ENCODE data around the gene RYR3. TPM values are rescaled to one million over a fixed set of nuclear protein-coding genes. Genes with fewer than 3 reads are reported as not detected.

RYR3 gene
- total and polyA plus RNA-seq, 2 of the 13 experiments (the other 11 are each of a cell fraction or from before 2014, with no cell fraction given), result not detected

DNA sequence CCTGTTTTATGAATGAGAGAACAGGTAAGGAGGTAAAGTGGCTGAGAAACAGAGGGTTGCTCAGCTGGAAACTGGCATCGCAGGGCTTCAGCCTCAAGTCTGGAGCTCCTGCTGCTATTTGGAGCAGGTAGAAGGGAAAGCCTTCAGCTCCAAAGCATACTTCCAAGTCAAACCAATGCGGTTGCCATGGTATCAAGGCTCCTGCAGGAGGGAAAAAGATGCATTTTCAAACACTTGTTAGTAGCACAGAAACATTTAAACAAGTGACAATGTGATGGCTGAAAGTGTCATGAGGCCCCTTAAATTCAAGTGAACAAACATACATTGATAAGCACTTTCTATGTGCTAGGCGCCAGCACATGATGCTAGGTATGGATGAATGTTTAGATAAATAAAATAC is 60.4 kb downstream of the RYR3 start (continued):
- TF ChIP-seq, protein P1, sequence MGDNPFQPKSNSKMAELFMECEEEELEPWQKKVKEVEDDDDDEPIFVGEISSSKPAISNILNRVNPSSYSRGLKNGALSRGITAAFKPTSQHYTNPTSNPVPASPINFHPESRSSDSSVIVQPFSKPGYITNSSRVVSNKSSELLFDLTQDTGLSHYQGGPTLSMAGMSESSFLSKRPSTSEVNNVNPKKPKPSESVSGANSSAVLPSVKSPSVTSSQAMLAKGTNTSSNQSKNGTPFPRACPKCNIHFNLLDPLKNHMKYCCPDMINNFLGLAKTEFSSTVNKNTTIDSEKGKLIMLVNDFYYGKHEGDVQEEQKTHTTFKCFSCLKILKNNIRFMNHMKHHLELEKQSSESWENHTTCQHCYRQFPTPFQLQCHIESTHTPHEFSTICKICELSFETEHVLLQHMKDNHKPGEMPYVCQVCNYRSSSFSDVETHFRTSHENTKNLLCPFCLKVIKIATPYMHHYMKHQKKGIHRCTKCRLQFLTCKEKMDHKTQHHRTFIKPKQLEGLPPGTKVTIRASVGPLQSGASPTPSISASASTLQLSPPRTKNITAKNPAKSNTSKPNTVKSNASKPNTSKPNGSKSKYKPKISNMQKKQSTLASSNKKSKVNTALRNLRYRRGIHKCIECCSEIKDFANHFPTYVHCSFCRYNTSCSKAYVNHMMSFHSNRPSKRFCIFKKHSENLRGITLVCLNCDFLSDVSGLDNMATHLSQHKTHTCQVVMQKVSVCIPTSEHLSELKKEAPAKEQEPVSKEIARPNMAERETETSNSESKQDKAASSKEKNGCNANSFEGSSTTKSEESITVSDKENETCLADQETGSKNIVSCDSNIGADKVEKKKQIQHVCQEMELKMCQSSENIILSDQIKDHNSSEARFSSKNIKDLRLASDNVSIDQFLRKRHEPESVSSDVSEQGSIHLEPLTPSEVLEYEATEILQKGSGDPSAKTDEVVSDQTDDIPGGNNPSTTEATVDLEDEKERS (CRISPR knock-in tag; IDR thresholded peaks at IDR 0.05), result no peak
- TF ChIP-seq MAFG (CRISPR knock-in tag; IDR thresholded peaks at IDR 0.05) (no peak), ZNF883 (CRISPR knock-in tag; IDR thresholded peaks at IDR 0.05; ENCODE audit: not compliant biosample characterization) (no peak), JUND (CRISPR knock-in tag; IDR thresholded peaks at IDR 0.05) (no peak), TP53 (CRISPR knock-in tag; conservative IDR thresholded peaks at IDR 0.05) (no peak), ERF (CRISPR knock-in tag; IDR thresholded peaks at IDR 0.05) (no peak), POLR2A (IDR thresholded peaks at IDR 0.05; ENCODE audit: insufficient read depth in 1 of 2, low read depth in 2 of 2, low read length in 2 of 2) (no peak), SMAD9 (CRISPR knock-in tag; IDR thresholded peaks at IDR 0.05) (no peak)
- TF ChIP-seq, protein P2, sequence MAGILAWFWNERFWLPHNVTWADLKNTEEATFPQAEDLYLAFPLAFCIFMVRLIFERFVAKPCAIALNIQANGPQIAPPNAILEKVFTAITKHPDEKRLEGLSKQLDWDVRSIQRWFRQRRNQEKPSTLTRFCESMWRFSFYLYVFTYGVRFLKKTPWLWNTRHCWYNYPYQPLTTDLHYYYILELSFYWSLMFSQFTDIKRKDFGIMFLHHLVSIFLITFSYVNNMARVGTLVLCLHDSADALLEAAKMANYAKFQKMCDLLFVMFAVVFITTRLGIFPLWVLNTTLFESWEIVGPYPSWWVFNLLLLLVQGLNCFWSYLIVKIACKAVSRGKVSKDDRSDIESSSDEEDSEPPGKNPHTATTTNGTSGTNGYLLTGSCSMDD (CRISPR knock-in tag; IDR thresholded peaks at IDR 0.05), result no peak
- TF ChIP-seq, protein P3, sequence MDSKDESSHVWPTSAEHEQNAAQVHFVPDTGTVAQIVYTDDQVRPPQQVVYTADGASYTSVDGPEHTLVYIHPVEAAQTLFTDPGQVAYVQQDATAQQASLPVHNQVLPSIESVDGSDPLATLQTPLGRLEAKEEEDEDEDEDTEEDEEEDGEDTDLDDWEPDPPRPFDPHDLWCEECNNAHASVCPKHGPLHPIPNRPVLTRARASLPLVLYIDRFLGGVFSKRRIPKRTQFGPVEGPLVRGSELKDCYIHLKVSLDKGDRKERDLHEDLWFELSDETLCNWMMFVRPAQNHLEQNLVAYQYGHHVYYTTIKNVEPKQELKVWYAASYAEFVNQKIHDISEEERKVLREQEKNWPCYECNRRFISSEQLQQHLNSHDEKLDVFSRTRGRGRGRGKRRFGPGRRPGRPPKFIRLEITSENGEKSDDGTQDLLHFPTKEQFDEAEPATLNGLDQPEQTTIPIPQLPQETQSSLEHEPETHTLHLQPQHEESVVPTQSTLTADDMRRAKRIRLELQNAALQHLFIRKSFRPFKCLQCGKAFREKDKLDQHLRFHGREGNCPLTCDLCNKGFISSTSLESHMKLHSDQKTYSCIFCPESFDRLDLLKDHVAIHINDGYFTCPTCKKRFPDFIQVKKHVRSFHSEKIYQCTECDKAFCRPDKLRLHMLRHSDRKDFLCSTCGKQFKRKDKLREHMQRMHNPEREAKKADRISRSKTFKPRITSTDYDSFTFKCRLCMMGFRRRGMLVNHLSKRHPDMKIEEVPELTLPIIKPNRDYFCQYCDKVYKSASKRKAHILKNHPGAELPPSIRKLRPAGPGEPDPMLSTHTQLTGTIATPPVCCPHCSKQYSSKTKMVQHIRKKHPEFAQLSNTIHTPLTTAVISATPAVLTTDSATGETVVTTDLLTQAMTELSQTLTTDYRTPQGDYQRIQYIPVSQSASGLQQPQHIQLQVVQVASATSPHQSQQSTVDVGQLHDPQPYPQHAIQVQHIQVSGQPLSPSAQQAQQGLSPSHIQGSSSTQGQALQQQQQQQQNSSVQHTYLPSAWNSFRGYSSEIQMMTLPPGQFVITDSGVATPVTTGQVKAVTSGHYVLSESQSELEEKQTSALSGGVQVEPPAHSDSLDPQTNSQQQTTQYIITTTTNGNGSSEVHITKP (CRISPR knock-in tag; IDR thresholded peaks at IDR 0.05; ENCODE audit: low read depth), result no peak

Measured in HepG2 (cell line).